ENCODE results near the gene SPAAR.
"Not testable (repeated sequence)": the region's sequence is repeated elsewhere in the genome, so short reads cannot be mapped to it uniquely, and the experiment has no call there.

SPAAR gene
- 0 to 1.2 (median 0) reads per million in 17 experiments for total RNA-seq

GRCh38 chr9:35909274-35909673 is at the start of gene SPAAR:
SPAAR (plus strand) TSS chr9:35909490; CDS start chr9:35910464, 974 bp downstream.
- no peak for DNase-seq

- peak in 1 of 4 experiments; percentile 2 for DNase-seq
These were observed 49.3 kb upstream of the SPAAR start for GRCh38 chr9:35859990-35860339.

- DNase-seq = no peak
These were observed 48.0 kb upstream of the SPAAR start for GRCh38 chr9:35861161-35861897.

- DNase-seq = no peak
These were observed 47.0 kb upstream of the SPAAR start for GRCh38 chr9:35862328-35862727.

- peak in 1 of 4 experiments; percentile 1 for DNase-seq
These were observed 45.7 kb upstream of the SPAAR start for GRCh38 chr9:35863583-35863982.

GRCh38 chr9:35864695-35865255 is 44.5 kb upstream of the SPAAR start:
- DNase-seq = no peak

GRCh38 chr9:35867538-35867937 is 41.8 kb upstream of the SPAAR start:
- no peak for DNase-seq

GRCh38 chr9:35868933-35869332 is 40.4 kb upstream of the SPAAR start:
- no peak for DNase-seq

GRCh38 chr9:35869621-35870216 is 39.6 kb upstream of the SPAAR start:
- no peak for DNase-seq

- no peak for DNase-seq
These were observed 38.9 kb upstream of the SPAAR start, which contains the start of gene OR13J1 for GRCh38 chr9:35870351-35870923. OR13J1 (minus strand) TSS chr9:35870401; CDS start chr9:35870401, 0 bp downstream.

- DNase-seq = no peak
These were observed 37.7 kb upstream of the SPAAR start for GRCh38 chr9:35871545-35871944.

GRCh38 chr9:35872505-35872904 is 36.8 kb upstream of the SPAAR start:
- no peak for DNase-seq

- peak; percentile 73 to 90 (median 81) for DNase-seq
These were observed 26.9 kb upstream of the SPAAR start for GRCh38 chr9:35882263-35882848.

GRCh38 chr9:35882996-35883395 is 26.3 kb upstream of the SPAAR start:
- no peak for DNase-seq

- DNase-seq = not testable (repeated sequence)
These were observed 24.4 kb upstream of the SPAAR start for GRCh38 chr9:35884908-35885307.

GRCh38 chr9:35891646-35892045 is 17.6 kb upstream of the SPAAR start:
- peak; percentile 57 to 80 (median 72) for DNase-seq

GRCh38 chr9:35892051-35892450 is 17.2 kb upstream of the SPAAR start:
- DNase-seq = peak in 3 of 4 experiments; percentile 17 to 41 (median 35)

- no peak for DNase-seq
These were observed 12.7 kb upstream of the SPAAR start for GRCh38 chr9:35896570-35896969.

GRCh38 chr9:35897376-35898099 is 11.8 kb upstream of the SPAAR start:
- not testable (repeated sequence) for DNase-seq

- DNase-seq = no peak
These were observed 11.0 kb upstream of the SPAAR start for GRCh38 chr9:35898337-35898736.

- no peak for DNase-seq
These were observed 10.3 kb upstream of the SPAAR start for GRCh38 chr9:35899021-35899420.

- peak; percentile 50 to 77 (median 65) for DNase-seq
These were observed 6.2 kb upstream of the SPAAR start for GRCh38 chr9:35903049-35903448.
